Bronchial epithelial cell (primary cell): ENCODE results near the gene TNN. TPM values are rescaled to one million over a fixed set of nuclear protein-coding genes. Genes with fewer than 3 reads are reported as not detected.
A peak's percentile ranks its signal among the peaks of the same experiment; 100 is the strongest.

Experiments used
- DNase-seq: peaks from one replicate; pipeline ENCODE4 v3.0.0-alpha.2; 2010; ENCODE audit warnings: low read depth
- FAIRE-seq: peaks from 2 replicates; lab custom pipeline; 2011; peaks lifted over from hg19 to GRCh38; lab: Jason Lieb, UNC
- H3K27me3 ChIP-seq: 2 replicates; pipeline ENCODE4 v1.5.1; 2011; ENCODE audit warnings: low read length; ENCODE audit not compliant: control insufficient read depth, insufficient read depth
- H3K36me3 ChIP-seq: 2 replicates; pipeline ENCODE4 v1.5.1; 2011; ENCODE audit warnings: low read length; ENCODE audit not compliant: control insufficient read depth, insufficient read depth
- H3K4me3 ChIP-seq: 2 replicates; pipeline ENCODE4 v1.5.1; 2011; ENCODE audit warnings: mild to moderate bottlenecking, low read depth, low read length, control low read depth
- total RNA-seq: library from RNA; depleted of rRNA; stranded (reverse); fragments of >200 nt; gene quantifications from 2 replicates; pipeline ENCODE4 v1.2.1, GENCODE V29; 2014
- TF ChIP-seq, protein P1 (sequence below): IDR thresholded peaks from 2 replicates; pipeline ENCODE4 v1.5.1; 2011; ENCODE audit warnings: mild to moderate bottlenecking, moderate library complexity, low read length, control low read depth, inconsistent platforms; ENCODE audit not compliant: insufficient read depth, severe bottlenecking

The TNN gene
- total RNA-seq, 1 donor from 2014 or later = not detected

- FAIRE-seq (no peak), DNase-seq (no peak)
- Histone ChIP-seq H3K36me3 (no peaks in the 10 kb centered on the region), H3K27me3 (no peaks in the 10 kb centered on the region), H3K4me3 (no peak overlapping the region)
- TF ChIP-seq, protein P1, sequence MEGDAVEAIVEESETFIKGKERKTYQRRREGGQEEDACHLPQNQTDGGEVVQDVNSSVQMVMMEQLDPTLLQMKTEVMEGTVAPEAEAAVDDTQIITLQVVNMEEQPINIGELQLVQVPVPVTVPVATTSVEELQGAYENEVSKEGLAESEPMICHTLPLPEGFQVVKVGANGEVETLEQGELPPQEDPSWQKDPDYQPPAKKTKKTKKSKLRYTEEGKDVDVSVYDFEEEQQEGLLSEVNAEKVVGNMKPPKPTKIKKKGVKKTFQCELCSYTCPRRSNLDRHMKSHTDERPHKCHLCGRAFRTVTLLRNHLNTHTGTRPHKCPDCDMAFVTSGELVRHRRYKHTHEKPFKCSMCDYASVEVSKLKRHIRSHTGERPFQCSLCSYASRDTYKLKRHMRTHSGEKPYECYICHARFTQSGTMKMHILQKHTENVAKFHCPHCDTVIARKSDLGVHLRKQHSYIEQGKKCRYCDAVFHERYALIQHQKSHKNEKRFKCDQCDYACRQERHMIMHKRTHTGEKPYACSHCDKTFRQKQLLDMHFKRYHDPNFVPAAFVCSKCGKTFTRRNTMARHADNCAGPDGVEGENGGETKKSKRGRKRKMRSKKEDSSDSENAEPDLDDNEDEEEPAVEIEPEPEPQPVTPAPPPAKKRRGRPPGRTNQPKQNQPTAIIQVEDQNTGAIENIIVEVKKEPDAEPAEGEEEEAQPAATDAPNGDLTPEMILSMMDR = no peak
These were observed 60.9 kb downstream of the TNN start for GRCh38 chr1:175128523-175128922.

DNA sequence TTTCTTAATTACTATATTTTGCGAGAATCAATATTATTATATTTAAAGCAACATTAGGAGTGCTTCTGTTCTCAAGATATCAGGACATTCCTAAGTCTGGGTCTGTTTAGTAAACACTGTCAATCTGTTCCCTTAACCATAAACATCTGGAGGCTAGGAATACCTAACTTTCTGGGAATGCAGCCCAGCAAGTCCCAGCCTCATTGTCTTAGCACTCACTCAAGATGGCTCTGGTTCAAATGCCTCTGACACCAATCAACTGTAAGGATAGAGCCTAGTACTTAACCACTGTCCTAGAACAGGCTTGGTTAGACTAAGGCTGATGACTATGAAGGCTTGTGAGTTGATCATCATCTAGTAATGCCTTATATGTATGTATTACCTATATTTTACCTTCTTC is 61.5 kb downstream of the TNN start:
- no peaks in the 10 kb centered on the region for H3K36me3 ChIP-seq
- DNase-seq = peak; percentile 73
- TF ChIP-seq, protein P1 = no peak
- no peaks in the 10 kb centered on the region for H3K27me3 ChIP-seq
- no peak for FAIRE-seq
- H3K4me3 ChIP-seq = no peak overlapping the region

DNA sequence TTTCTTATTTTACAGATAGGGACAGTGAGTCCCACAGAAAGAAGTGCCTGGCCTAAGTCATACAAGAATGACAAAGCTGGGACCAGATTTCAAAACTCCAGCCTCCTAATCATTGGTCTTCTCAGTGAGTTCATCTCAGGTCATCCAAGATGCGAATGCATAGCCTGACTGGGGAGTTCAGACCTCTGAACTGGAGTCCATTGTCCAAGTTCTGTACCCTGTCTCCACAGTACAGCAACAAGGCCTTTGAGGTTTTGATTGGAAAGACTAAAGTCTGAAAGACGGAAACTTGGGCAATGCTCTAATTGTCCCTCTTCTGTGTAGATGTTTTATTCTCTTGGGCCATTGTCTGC is 62.0 kb downstream of the TNN start:
- DNase-seq = no peak
- no peak for FAIRE-seq
- Histone ChIP-seq H3K27me3 (no peaks in the 10 kb centered on the region), H3K4me3 (no peak overlapping the region), H3K36me3 (no peaks in the 10 kb centered on the region)
- TF ChIP-seq, protein P1 = no peak

- DNase-seq = no peak
- no peaks in the 10 kb centered on the region for H3K27me3 ChIP-seq
- no peak for FAIRE-seq
These were observed 62.5 kb downstream of the TNN start for GRCh38 chr1:175129997-175130648.

DNA sequence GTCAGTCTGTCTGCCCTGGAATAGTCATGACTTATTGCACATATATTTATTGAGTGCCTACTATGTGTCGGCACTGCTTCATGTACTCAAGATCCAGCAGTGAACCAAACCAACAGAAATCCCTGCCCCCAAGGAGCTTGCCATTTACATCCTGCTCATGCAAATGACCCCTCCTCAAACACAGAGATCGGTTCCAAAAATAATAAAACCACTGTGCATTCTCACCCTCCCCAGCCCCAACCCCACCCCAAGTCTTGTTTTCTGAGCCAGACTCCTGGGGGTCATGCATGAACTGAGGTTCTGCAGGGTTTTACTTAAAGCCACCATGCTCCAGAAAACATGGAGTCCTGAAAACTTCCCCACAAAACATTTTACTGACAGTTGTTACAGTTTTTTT is 63.0 kb downstream of the TNN start:
- no peak for DNase-seq
- TF ChIP-seq, protein P1 = no peak
- no peak overlapping the region for H3K4me3 ChIP-seq
- FAIRE-seq = no peak
- no peaks in the 10 kb centered on the region for H3K27me3 ChIP-seq
- H3K36me3 ChIP-seq = no peaks in the 10 kb centered on the region

More at GRCh38 chr1:175129997-175130648, 62.5 kb downstream of the TNN start:
- H3K4me3 ChIP-seq = no peak overlapping the region
- H3K36me3 ChIP-seq = no peaks in the 10 kb centered on the region
- TF ChIP-seq, protein P1 = no peak

GRCh38 chr1:175131095-175131494 is 63.5 kb downstream of the TNN start:
- FAIRE-seq (no peak), DNase-seq (no peak)
- TF ChIP-seq, protein P1 = no peak

More at GRCh38 chr1:175131095-175131494, 63.5 kb downstream of the TNN start:
- no peak overlapping the region for H3K4me3 ChIP-seq
- H3K36me3 ChIP-seq = no peaks in the 10 kb centered on the region
- H3K27me3 ChIP-seq = no peaks in the 10 kb centered on the region
